Aorta (tissue), 5 donors: Measurements from ENCODE around the gene SH3BP5. TPM values are rescaled to one million over a fixed set of nuclear protein-coding genes. Genes with fewer than 3 reads are reported as not detected.

Experiments used
- ATAC-seq: fragments of 200-7000 bp; cut with Tn5 transposase; one replicate; pipeline ENCODE4 v1.9.1; 2022; ENCODE audit warnings: moderate library complexity; ENCODE audit not compliant: low FRiP score
- DNase-seq, 2 donors: peaks; one replicate each; pipeline ENCODE4 v3.0.0-alpha.2; 2020
- H3K27ac ChIP-seq, 2 donors: one replicate each; pipeline ENCODE4 v1.5.1; 2013; ENCODE audit warnings: low read length in 2 of 2, mild to moderate bottlenecking in 2 of 2, moderate library complexity in 2 of 2, control low read depth in 1 of 2, inconsistent platforms in 1 of 2, low read depth in 1 of 2
- H3K27me3 ChIP-seq, 2 donors: one replicate each; pipeline ENCODE4 v1.6.1; 2013; ENCODE audit warnings: control low read depth in 1 of 2, low read length in 1 of 2, mild to moderate bottlenecking in 1 of 2, moderate library complexity in 1 of 2; ENCODE audit not compliant: insufficient read depth in 2 of 2, control insufficient read depth in 1 of 2
- H3K36me3 ChIP-seq, 2 donors: one replicate each; pipeline ENCODE4 v1.6.1; 2013; ENCODE audit warnings: control low read depth in 1 of 2, low read length in 1 of 2, mild to moderate bottlenecking in 1 of 2; ENCODE audit not compliant: insufficient read depth in 2 of 2, control insufficient read depth in 1 of 2
- H3K4me1 ChIP-seq, 2 donors: one replicate each; pipeline ENCODE4 v1.6.1; 2013; ENCODE audit warnings: low read length in 2 of 2, control low read depth in 1 of 2, mild to moderate bottlenecking in 1 of 2, moderate library complexity in 1 of 2; ENCODE audit not compliant: insufficient read depth in 2 of 2, control insufficient read depth in 1 of 2
- H3K4me3 ChIP-seq, 2 donors: one replicate each; pipeline ENCODE4 v1.5.1; 2013; ENCODE audit warnings: low read length in 2 of 2, control low read depth in 1 of 2, mild to moderate bottlenecking in 1 of 2
- H3K9me3 ChIP-seq: one replicate; pipeline ENCODE4 v1.6.1; 2013; ENCODE audit warnings: mild to moderate bottlenecking, low read length; ENCODE audit not compliant: control insufficient read depth
- WGBS, 2 donors: extraction: QIAGEN DNeasy Blood & Tissue Kit; methylation state at CpG; one replicate each; pipeline ENCODE4 v1.1.7; 2013; 5-methylcytosine and 5-hydroxymethylcytosine counted together
- intact Hi-C, 2 donors: fragments of 100-400 bp; cut with DNase I; formaldehyde crosslinking; loops; one replicate each; pipeline versions ENCODE4 v1.14.2 to v1.15.0; 2022
- polyA plus RNA-seq, 2 donors: library from polyadenylated mRNA; stranded (reverse); fragments of 200-250 nt; gene quantifications; one replicate each; pipeline ENCODE4 v1.2.3, GENCODE V29; 2013
- total RNA-seq, 2 donors: library from RNA; stranded (reverse); fragmentation: NEBNext Ultra II Directional; extraction: Animal tissue kit (Norgen Biotek cat#: 25700); gene quantifications; one replicate each; pipeline ENCODE4 v1.2.1, GENCODE V29; 2021
- donor health status: healthy with polysubstance abuse.
- donor health status: Bipolar disorder and iron deficiency.
- donor health status: DM: no; HTN: no; CAD: no.
- donor health status: DM: no; HTN: no; CAD: no.
- donor health status: DM: yes; HTN: yes; CAD: no.

The SH3BP5 gene
- total and polyA plus RNA-seq, 4 donors: 26.5 to 93.1 (median 71.3) TPM

GRCh38 chr3:15281817-15282216 is 50.6 kb downstream of the SH3BP5 start:
- DNase-seq (no peak), ATAC-seq (no peak)
- intact Hi-C loops: no loop called here
- no peaks in the 10 kb centered on the region for H3K9me3 ChIP-seq
- H3K4me3 ChIP-seq: no peak overlapping the region
- 95 to 96% methylated on average over 9 of the region's 9 CpGs for WGBS, 2 donors
- no peaks in the 10 kb centered on the region for H3K4me1 ChIP-seq
- no peaks in the 10 kb centered on the region for H3K36me3 ChIP-seq
- H3K27ac ChIP-seq: no peak overlapping the region
- no peaks in the 10 kb centered on the region for H3K27me3 ChIP-seq

- no peak overlapping the region for H3K27ac ChIP-seq
- no peaks in the 10 kb centered on the region for H3K27me3 ChIP-seq
- H3K4me3 ChIP-seq: no peak overlapping the region
- no peak for DNase-seq
- no peak for ATAC-seq
- H3K36me3 ChIP-seq: no peaks in the 10 kb centered on the region
- WGBS, 2 donors: 92 to 95% methylated on average over 10 of the region's 10 CpGs
- H3K4me1 ChIP-seq: no peaks in the 10 kb centered on the region
- intact Hi-C loops: no loop called here
- H3K9me3 ChIP-seq: no peaks in the 10 kb centered on the region
Measured at GRCh38 chr3:15280853-15281532, 51.4 kb downstream of the SH3BP5 start.

- Histone ChIP-seq H3K9me3 (no peaks in the 10 kb centered on the region), H3K36me3 (no peaks in the 10 kb centered on the region), H3K4me3 (no peak overlapping the region), H3K4me1 (no peaks in the 10 kb centered on the region), H3K27me3 (no peaks in the 10 kb centered on the region), H3K27ac (no peak overlapping the region)
- WGBS, 2 donors: 85 to 88% methylated on average over 12 of the region's 12 CpGs
- DNase-seq (no peak), ATAC-seq (no peak)
- intact Hi-C loops: no loop called here
Measured at GRCh38 chr3:15279671-15280402, 52.5 kb downstream of the SH3BP5 start.

- Histone ChIP-seq H3K4me3 (no peak overlapping the region), H3K9me3 (no peaks in the 10 kb centered on the region), H3K27ac (no peak overlapping the region), H3K4me1 (no peaks in the 10 kb centered on the region), H3K36me3 (no peaks in the 10 kb centered on the region), H3K27me3 (no peaks in the 10 kb centered on the region)
- WGBS, 2 donors: 75 to 80% methylated on average over 4 of the region's 4 CpGs
- DNase-seq: no peak
- no peak for ATAC-seq
- intact Hi-C loops: no loop called here
Measured at GRCh38 chr3:15279205-15279604, 53.2 kb downstream of the SH3BP5 start.

GRCh38 chr3:15277861-15278500 is 54.4 kb downstream of the SH3BP5 start:
- no peaks in the 10 kb centered on the region for H3K36me3 ChIP-seq
- H3K9me3 ChIP-seq: no peaks in the 10 kb centered on the region
- intact Hi-C loops: no loop called here
- no peak overlapping the region for H3K4me3 ChIP-seq
- no peaks in the 10 kb centered on the region for H3K4me1 ChIP-seq
- 83 to 84% methylated on average over 13 of the region's 13 CpGs for WGBS, 2 donors
- no peaks in the 10 kb centered on the region for H3K27me3 ChIP-seq
- H3K27ac ChIP-seq: no peak overlapping the region
- ATAC-seq (no peak), DNase-seq (no peak)

- H3K4me3 ChIP-seq: no peak overlapping the region
- H3K27me3 ChIP-seq: no peaks in the 10 kb centered on the region
- ATAC-seq: no peak
- intact Hi-C loops: no loop called here
- DNase-seq: no peak
- no peaks in the 10 kb centered on the region for H3K9me3 ChIP-seq
- no peaks in the 10 kb centered on the region for H3K4me1 ChIP-seq
- H3K27ac ChIP-seq: no peak overlapping the region
- H3K36me3 ChIP-seq: no peaks in the 10 kb centered on the region
- WGBS, 2 donors: 95 to 96% methylated on average over 11 of the region's 11 CpGs
Measured at GRCh38 chr3:15276028-15276724, 56.2 kb downstream of the SH3BP5 start.

- intact Hi-C loops: no loop called here
- 86 to 89% methylated on average over 5 of the region's 5 CpGs for WGBS, 2 donors
- Histone ChIP-seq H3K9me3 (no peaks in the 10 kb centered on the region), H3K27me3 (no peaks in the 10 kb centered on the region), H3K4me1 (no peaks in the 10 kb centered on the region), H3K36me3 (no peaks in the 10 kb centered on the region), H3K27ac (no peak overlapping the region), H3K4me3 (no peak overlapping the region)
- no peak for DNase-seq
- ATAC-seq: no peak
Measured at GRCh38 chr3:15273227-15273626, 59.2 kb downstream of the SH3BP5 start.

GRCh38 chr3:15272426-15273196 is 59.8 kb downstream of the SH3BP5 start:
- Histone ChIP-seq H3K4me1 (no peaks in the 10 kb centered on the region), H3K27me3 (no peaks in the 10 kb centered on the region), H3K9me3 (no peaks in the 10 kb centered on the region), H3K36me3 (no peaks in the 10 kb centered on the region), H3K4me3 (no peak overlapping the region), H3K27ac (no peak overlapping the region)
- intact Hi-C loops: no loop called here
- no peak for DNase-seq
- ATAC-seq: no peak
- 74 to 81% methylated on average over 7 of the region's 7 CpGs for WGBS, 2 donors
